NCI-H187 (cell line): ENCODE results near the gene INPP5B.
"Not testable (repeated sequence)": the region's sequence is repeated elsewhere in the genome, so short reads cannot be mapped to it uniquely, and the experiment has no call there.

Experiments used
- DNase-seq, 2 experiments: peaks; one replicate each; lab custom pipeline; 2025; lab: John Stamatoyannopoulos, UW

INPP5B gene

GRCh38 chr1:37946703-37947360, at the start of gene INPP5B:
TSS of gene INPP5B (minus strand) at chr1:37947053. CDS start at chr1:37946308, 745 bp downstream.
- no peak for DNase-seq

GRCh38 chr1:37995751-37996345, 49.0 kb upstream of the INPP5B start:
- DNase-seq = no peak

GRCh38 chr1:37994886-37995566, 48.2 kb upstream of the INPP5B start:
- no peak for DNase-seq

DNA sequence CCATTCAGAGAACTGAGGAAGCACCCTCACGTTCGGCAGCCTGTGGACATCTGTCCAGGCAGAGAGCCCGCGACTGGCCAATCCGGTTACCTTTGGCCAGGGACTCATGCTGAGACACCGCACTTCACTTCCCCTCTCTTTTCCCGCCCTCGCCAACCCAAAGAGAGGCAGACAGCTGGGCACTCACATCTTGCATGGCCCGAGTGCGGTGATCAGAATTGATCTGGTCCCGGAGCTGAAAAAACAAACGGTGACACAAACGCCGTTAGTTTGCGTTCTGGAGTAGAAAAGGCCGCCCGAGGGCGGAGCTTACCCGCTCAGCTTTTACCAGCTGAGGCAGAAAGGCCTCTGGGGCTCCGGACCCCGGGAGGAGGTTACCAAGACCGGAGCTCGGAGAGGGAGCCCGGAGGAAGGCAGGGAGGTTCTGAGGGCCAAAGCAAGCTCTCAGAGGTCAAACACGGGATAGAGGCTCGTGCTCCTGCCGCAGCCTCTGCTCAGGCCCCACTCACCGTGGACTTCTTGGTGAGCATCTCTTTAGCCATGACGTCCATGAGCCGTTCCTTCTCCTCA, 42.6 kb upstream of the INPP5B start:
- DNase-seq = no peak

DNA sequence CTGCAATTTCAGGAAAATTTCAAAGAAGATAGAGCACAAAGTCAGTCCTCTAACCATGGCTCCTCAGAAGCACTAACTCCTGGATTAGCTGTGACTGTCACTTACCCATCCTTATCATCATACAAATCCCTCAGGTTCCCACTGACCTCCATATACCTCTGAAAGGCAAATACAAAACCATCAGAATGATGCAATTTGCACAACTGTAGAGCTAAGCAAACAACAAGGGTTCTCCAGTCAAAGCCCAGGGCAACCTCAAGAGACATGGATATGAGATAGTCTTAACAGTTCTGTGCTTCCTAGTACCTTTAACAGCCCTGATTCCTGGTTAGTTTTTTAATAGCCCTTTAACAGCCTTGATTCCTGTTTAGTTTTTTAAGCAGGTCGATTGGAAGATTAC, 40.8 kb upstream of the INPP5B start:
- no peak for DNase-seq

DNA sequence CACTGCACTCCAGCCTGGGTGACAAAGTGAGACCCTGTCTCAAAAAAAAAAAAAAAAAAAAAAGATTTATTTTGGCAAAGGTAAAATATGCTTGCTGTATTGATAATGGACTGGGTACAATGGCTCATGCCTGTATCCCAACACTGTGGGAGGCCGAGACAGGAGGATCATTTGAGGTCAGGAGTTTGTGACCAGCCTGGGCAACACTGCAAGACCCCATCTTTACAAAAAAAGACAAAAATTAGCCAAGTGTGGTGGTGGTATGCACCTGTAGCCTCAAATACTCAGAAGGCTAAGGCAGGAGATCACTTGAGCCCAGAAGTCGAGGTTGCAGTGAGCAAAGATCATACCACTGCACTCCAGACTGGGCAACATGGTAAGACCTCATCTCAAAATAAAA, 36.7 kb upstream of the INPP5B start:
- DNase-seq = no peak

GRCh38 chr1:37978541-37978940, 31.7 kb upstream of the INPP5B start:
- DNase-seq = no peak

- DNase-seq = not testable (repeated sequence)
Measured at GRCh38 chr1:37975083-37975482, 28.2 kb upstream of the INPP5B start.

DNA sequence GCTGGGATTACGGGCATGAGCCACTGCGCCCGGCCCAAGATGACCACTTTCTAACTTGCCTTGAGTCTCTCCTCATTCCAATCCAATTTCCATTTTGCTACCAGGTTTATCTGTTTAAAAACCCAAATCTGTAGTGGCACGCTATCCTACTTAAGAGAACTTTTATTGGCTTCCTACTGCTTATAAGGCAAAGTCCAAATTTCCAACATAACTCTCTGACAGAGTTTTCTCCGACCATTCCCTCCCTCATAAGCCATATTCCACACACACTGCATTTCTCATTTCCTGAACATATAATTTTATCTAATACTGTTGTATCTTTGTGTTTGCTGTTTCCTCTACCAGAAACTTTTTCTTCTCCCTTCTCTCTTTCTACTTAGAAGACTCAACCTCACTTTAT, 27.7 kb upstream of the INPP5B start:
- no peak for DNase-seq

DNA sequence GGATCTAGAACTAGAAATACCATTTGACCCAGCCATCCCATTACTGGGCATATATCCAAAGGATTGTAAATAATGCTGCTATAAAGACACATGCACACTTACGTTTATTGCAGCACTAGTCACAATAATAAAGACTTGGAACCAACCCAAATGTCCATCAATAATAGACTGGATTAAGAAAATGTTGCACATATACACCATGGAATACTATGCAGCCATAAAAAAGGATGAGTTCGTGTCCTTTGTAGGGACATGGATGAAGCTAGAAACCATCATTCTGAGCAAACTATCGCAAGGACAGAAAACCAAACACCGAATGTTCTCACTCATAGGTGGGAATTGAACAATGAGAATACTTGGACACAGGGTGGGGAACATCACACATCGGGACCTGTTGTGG, 26.8 kb upstream of the INPP5B start:
- DNase-seq = not testable (repeated sequence)

DNA sequence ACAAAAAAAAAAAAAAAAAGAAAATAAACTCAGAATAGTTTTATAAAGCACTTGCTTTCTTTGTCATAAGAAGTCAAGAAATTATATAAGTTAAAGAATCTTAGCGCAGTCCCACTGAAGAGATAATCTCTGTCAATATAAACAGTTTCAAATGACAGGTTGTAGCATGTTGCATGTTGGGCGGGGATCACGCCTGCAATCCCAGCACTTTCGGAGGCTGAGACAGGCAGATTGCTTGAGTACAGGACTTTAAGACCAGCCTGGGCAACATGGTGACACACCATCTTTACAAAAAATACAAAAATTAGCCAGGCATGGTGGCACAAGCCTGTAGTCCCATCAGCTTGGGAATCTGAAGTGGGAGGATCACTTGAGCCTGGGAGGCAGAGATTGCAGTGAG, 18.4 kb upstream of the INPP5B start:
- no peak for DNase-seq

DNA sequence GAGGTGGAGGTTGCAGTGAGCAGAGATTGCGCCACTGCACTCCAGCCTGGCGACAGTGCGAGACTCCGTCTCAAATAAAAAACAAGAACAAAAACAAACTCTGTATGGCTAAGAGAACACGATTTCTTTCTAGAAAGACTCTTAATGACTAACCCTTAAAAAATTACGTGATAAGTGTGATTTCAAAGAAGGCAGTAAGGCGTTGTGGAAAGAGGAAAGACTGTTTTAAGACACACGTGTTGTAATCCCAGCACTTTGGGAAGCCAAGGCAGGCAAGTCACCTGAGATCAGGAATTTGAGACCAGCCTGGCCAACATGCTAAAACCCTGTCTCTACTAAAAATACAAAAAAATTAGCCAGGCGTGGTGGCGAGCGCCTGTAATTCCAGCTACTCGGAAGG, 17.3 kb upstream of the INPP5B start:
- not testable (repeated sequence) for DNase-seq

- DNase-seq = no peak
Measured at GRCh38 chr1:37958690-37959089, 11.8 kb upstream of the INPP5B start.

DNA sequence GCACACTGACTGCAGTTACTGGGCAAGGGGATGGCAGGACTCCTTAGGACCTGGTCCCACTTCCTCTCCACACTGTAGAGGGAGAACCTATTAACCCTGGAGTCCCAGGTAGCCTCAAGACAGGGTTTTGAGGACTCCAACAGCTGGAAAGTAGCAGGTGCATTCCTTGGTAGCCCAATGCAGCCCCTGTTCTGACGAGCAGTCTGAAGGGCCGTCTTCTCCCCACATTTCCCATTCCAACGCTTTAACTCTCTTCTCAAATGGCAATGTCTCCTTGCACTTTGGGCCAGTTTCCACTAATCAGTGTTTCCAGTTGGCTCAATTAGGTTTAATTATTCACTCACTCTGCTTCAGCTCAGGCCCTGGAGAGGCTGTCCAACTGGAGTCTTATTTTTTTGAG, 8.8 kb upstream of the INPP5B start:
- no peak for DNase-seq

- DNase-seq = no peak
Measured at GRCh38 chr1:37954316-37954971, 7.6 kb upstream of the INPP5B start.

GRCh38 chr1:37952738-37953137, 5.9 kb upstream of the INPP5B start:
- no peak for DNase-seq

DNA sequence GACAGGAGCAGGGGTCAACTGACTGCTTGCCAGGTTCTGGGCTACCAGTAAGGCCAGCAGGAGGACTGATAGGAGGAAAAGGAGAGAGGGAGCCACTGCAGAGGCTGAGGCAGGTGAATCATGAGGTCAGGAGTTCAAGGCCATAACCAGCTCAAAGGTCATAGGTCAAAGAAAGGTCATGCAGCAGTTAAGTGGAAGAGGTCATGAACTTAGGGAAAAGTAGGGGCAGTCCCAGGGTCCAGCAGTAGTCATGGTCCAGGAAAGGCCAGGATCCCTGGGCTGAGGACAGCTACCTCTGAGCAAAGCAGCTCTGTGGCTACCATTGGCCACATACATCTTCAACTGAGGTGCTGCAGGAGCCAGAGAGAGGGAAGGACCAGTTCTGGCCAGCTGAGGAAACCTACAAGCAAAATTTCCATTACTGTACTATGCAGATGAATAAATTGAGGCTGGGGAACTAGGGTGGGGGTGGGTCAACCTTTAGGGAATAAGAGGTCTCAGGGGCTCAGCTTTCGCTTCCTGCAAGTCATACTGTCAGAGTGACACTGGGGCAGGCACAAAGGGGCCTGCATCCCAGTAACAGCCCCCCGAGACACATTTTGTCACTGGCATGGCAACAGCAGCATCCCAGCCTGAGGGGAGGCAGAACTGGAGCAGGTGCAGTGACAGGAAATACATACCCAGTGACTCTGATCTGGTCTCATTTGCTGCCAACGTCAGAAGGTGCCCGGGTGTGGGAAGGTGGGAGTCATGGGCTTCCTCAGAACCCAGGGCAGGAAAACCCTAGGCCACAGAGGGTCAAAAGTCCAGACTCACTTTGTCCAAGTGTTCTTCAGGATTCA, 5.2 kb upstream of the INPP5B start:
- DNase-seq = no peak

- no peak for DNase-seq
Measured at GRCh38 chr1:37951041-37951782, 4.4 kb upstream of the INPP5B start.

- no peak for DNase-seq
Measured at GRCh38 chr1:37949524-37950152, 2.8 kb upstream of the INPP5B start.

- DNase-seq = no peak
Measured at GRCh38 chr1:37948841-37949240, 2.0 kb upstream of the INPP5B start.
